ENCODE results near the gene ALG12. TPM values are rescaled to one million over a fixed set of nuclear protein-coding genes. Genes with fewer than 3 reads are reported as not detected.
A peak's percentile ranks its signal among the peaks of the same experiment; 100 is the strongest.

Gene ALG12
- total and polyA plus RNA-seq, 2 of the 13 experiments (the other 11 are each of a cell fraction or from before 2014, with no cell fraction given), result 7.8 to 15.8 TPM

GRCh38 chr22:49960159-49961004, 42.1 kb upstream of the ALG12 start, which contains the start of gene PIM3 (continued):
- TF ChIP-seq ATF4 (CRISPR knock-in tag; IDR thresholded peaks at IDR 0.05) (0 out of 4 replicates have a peak, but pooled peaks of 1 of the 2 experiments have one; percentile 13), MXD1 (CRISPR knock-in tag; IDR thresholded peaks at IDR 0.05) (peak; percentile 94), SRF (IDR thresholded peaks at IDR 0.05; ENCODE audit: low read depth, low read length) (no peak), ZNF564 (CRISPR knock-in tag; IDR thresholded peaks at IDR 0.05) (peak; percentile 87), GABPB1 (CRISPR knock-in tag; IDR thresholded peaks at IDR 0.05) (peak; percentile 92), PBX2 (CRISPR knock-in tag; IDR thresholded peaks at IDR 0.05) (no peak), SAP130 (CRISPR knock-in tag; IDR thresholded peaks at IDR 0.05; ENCODE audit: low read depth) (peak; percentile 86), FOXM1 (CRISPR knock-in tag; IDR thresholded peaks at IDR 0.05) (0 out of 2 replicates have a peak, but pooled peaks have one; percentile 22), ZSCAN31 (CRISPR knock-in tag; IDR thresholded peaks at IDR 0.05; ENCODE audit: low read depth) (peak; percentile 87; the same call in 1 of the 2 replicates), MED1 (CRISPR knock-in tag; IDR thresholded peaks at IDR 0.05) (peak; percentile 86), ZNF660 (CRISPR knock-in tag; IDR thresholded peaks at IDR 0.05; ENCODE audit: borderline replicate concordance, low read depth) (no peak), GATA4 (IDR thresholded peaks at IDR 0.05; ENCODE audit: borderline replicate concordance, low read depth) (0 out of 2 replicates have a peak, but pooled peaks have one; percentile 23), MXI1 (IDR thresholded peaks at IDR 0.05; ENCODE audit: borderline replicate concordance, low read depth, low read length) (peak; percentile 95; the same call in 2 of the 3 replicates), ZMAT3 (CRISPR knock-in tag; conservative IDR thresholded peaks at IDR 0.05) (peak; percentile 97; the same call in 1 of the 2 replicates), ZNF639 (CRISPR knock-in tag; conservative IDR thresholded peaks at IDR 0.05) (no peak; the same call in 1 of the 2 replicates), MEF2D (CRISPR knock-in tag; IDR thresholded peaks at IDR 0.05) (peak; percentile 24; the same call in 1 of the 2 replicates), PHF21A (CRISPR knock-in tag; IDR thresholded peaks at IDR 0.05) (peak; percentile 87; the same call in 1 of the 2 replicates), ZNF362 (CRISPR knock-in tag; IDR thresholded peaks at IDR 0.05; ENCODE audit: borderline replicate concordance) (no peak), MEIS2 (CRISPR knock-in tag; IDR thresholded peaks at IDR 0.05) (peak; percentile 19; the same call in 1 of the 2 replicates), E2F5 (CRISPR knock-in tag; conservative IDR thresholded peaks at IDR 0.05) (no peak; the same call in 1 of the 2 replicates), ZNF276 (CRISPR knock-in tag; IDR thresholded peaks at IDR 0.05; ENCODE audit: low read depth) (peak; percentile 39; the same call in 1 of the 2 replicates)
